OCI-LY3 (cell line): ENCODE measurements around the gene WDR91.

Source experiments
- H2AFZ ChIP-seq: fragments of 200-600, 300-600 bp; shearing (Covaris generic); 2 replicates; pipeline ENCODE4 v1.6.0; 2014; ENCODE audit warnings: antibody characterized with exemption, low read depth, low read length
- H3K27ac ChIP-seq: fragments of 200-600, 300-600 bp; sonication (generic); 2 replicates; pipeline ENCODE4 v1.5.1; 2014; ENCODE audit warnings: mild to moderate bottlenecking, low read length, moderate library complexity, mixed read lengths
- H3K27me3 ChIP-seq: fragments of 200-600, 300-600 bp; sonication (generic); 2 replicates; pipeline ENCODE4 v1.6.1; 2014; ENCODE audit warnings: low read depth, low read length, mixed read lengths
- H3K36me3 ChIP-seq: fragments of 200-600, 300-600 bp; sonication (generic); replicated peaks from 2 replicates; pipeline ENCODE3; 2014; ENCODE audit warnings: low read depth, low read length, mixed read lengths
- H3K4me1 ChIP-seq: fragments of 300-600, 200-600 bp; sonication (generic); 2 replicates; pipeline ENCODE4 v1.6.1; 2014; ENCODE audit warnings: low read length, mixed read lengths
- H3K4me2 ChIP-seq: fragments of 200-600, 300-600 bp; sonication (generic); 2 replicates; pipeline ENCODE4 v1.6.1; 2014; ENCODE audit warnings: low read length, mixed read lengths
- H3K4me3 ChIP-seq: fragments of 300-600, 200-600 bp; sonication (generic); 2 replicates; pipeline ENCODE4 v1.5.1; 2014; ENCODE audit warnings: antibody characterized with exemption, mild to moderate bottlenecking, low read length, moderate library complexity
- H3K79me2 ChIP-seq: fragments of 300-600, 200-600 bp; shearing (Covaris generic); 2 replicates; pipeline ENCODE4 v1.6.1; 2014; ENCODE audit warnings: mild to moderate bottlenecking, low read length, mixed read lengths
- H3K9ac ChIP-seq: fragments of 300-600, 200-600 bp; shearing (Covaris generic); 2 replicates; pipeline ENCODE4 v1.6.0; 2014; ENCODE audit warnings: mild to moderate bottlenecking, low read length, moderate library complexity
- H3K9me3 ChIP-seq: fragments of 200-600, 300-600 bp; shearing (Covaris generic); 2 replicates; pipeline ENCODE4 v1.6.1; 2014; ENCODE audit warnings: low read length, mixed read lengths; ENCODE audit not compliant: insufficient read depth
- H4K20me1 ChIP-seq: fragments of 200-600, 300-600 bp; sonication (generic); 2 replicates; pipeline ENCODE4 v1.6.1; 2016; ENCODE audit warnings: low read length, mixed read lengths; ENCODE audit not compliant: insufficient read depth
- EZH2phosphoT487 ChIP-seq: fragments of 200-600 bp; shearing (Covaris generic); IDR thresholded peaks from 2 replicates; pipeline ENCODE4 v1.6.1; 2018; ENCODE audit warnings: antibody characterized with exemption, mixed run types, low read depth
- TF ChIP-seq, protein P1 (sequence below): fragments of 200-600, 300-600 bp; sonication (generic); IDR thresholded peaks from 2 replicates; pipeline ENCODE4 v1.5.1; 2014; ENCODE audit warnings: antibody characterized with exemption, low read length, low read depth

The WDR91 gene

GRCh38 chr7:135185471-135186260, 25.7 kb downstream of the WDR91 start:
- no peaks in the 10 kb centered on the region for H3K79me2 ChIP-seq
- peaks cover 45% of the 10 kb centered on the region for H3K36me3 ChIP-seq
- no peaks in the 10 kb centered on the region for H3K9me3 ChIP-seq
- H3K4me2 ChIP-seq, result peak overlapping the region; percentile 90; the same call in 1 of the 2 replicates
- H3K27ac ChIP-seq, result no peak overlapping the region
- no peaks in the 10 kb centered on the region for H4K20me1 ChIP-seq
- H3K4me3 ChIP-seq, result no peak overlapping the region
- H2AFZ ChIP-seq, result no peak overlapping the region
- TF ChIP-seq, protein P1, sequence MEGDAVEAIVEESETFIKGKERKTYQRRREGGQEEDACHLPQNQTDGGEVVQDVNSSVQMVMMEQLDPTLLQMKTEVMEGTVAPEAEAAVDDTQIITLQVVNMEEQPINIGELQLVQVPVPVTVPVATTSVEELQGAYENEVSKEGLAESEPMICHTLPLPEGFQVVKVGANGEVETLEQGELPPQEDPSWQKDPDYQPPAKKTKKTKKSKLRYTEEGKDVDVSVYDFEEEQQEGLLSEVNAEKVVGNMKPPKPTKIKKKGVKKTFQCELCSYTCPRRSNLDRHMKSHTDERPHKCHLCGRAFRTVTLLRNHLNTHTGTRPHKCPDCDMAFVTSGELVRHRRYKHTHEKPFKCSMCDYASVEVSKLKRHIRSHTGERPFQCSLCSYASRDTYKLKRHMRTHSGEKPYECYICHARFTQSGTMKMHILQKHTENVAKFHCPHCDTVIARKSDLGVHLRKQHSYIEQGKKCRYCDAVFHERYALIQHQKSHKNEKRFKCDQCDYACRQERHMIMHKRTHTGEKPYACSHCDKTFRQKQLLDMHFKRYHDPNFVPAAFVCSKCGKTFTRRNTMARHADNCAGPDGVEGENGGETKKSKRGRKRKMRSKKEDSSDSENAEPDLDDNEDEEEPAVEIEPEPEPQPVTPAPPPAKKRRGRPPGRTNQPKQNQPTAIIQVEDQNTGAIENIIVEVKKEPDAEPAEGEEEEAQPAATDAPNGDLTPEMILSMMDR, result no peak
- no peak for TF ChIP-seq EZH2phosphoT487
- peaks cover 14% of the 10 kb centered on the region for H3K27me3 ChIP-seq
- H3K9ac ChIP-seq, result no peak overlapping the region
- peaks cover 57% of the 10 kb centered on the region for H3K4me1 ChIP-seq

DNA sequence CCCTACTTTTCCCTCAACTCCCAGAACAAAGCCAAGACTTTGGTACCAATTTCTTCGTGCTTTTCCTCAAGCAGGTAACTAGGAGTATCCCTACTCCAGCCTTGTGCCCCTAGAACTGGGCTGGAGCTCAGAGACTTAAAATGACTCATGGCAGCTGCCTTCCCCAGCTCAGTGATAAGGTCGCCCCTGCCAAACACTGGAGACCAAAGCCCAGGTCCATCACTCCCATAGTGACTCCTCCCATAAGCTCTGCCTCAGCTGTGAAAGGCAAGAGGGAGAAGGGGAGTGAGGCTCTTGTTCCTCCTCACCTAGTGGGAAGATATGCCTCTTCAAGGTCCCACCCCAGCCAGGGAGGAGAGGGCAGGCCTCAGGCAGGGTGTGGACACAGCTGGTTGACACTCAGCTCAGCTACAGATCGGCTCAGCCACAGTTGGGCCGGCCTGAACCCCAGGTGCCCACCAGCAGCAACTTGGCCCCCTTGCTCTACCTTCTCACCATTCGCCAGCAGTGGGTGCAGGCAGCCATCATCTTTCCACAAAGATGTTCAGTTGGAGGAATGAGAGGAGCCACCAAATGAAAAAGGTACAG, 27.0 kb downstream of the WDR91 start:
- Histone ChIP-seq H3K4me3 (no peak overlapping the region), H2AFZ (no peak overlapping the region), H4K20me1 (no peaks in the 10 kb centered on the region), H3K36me3 (peaks cover 32% of the 10 kb centered on the region), H3K79me2 (no peaks in the 10 kb centered on the region), H3K27me3 (peaks cover 4% of the 10 kb centered on the region), H3K27ac (no peak overlapping the region), H3K9ac (no peak overlapping the region), H3K4me1 (peaks cover 44% of the 10 kb centered on the region), H3K4me2 (no peak overlapping the region), H3K9me3 (no peaks in the 10 kb centered on the region)
- no peak for TF ChIP-seq EZH2phosphoT487
- TF ChIP-seq, protein P1, result no peak

DNA sequence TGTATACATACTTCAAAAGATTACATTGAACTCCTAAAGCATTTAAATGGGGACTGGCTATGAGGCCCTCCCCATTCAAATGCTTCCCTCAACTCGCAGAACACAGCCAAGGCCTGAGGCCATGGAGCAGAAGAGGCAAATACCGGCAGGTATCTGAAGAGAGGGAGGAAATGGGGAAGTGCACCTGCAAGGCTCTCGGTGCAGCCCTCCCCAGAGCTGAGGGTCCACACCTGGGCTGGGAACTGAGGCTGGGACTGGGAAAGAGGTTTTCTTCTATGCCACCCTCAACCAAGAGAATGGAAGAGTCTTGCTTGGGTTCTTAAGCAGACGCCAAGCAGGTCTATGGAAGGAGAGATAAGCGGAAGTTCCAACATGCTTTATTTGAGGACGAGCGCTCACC, 27.8 kb downstream of the WDR91 start:
- Histone ChIP-seq H3K79me2 (no peaks in the 10 kb centered on the region), H3K4me1 (peaks cover 35% of the 10 kb centered on the region), H3K27ac (no peak overlapping the region), H3K4me3 (no peak overlapping the region), H4K20me1 (no peaks in the 10 kb centered on the region), H3K9ac (no peak overlapping the region), H3K27me3 (peaks cover 4% of the 10 kb centered on the region; the same call in 1 of the 2 replicates), H2AFZ (no peak overlapping the region), H3K36me3 (peaks cover 27% of the 10 kb centered on the region), H3K9me3 (no peaks in the 10 kb centered on the region), H3K4me2 (no peak overlapping the region)
- no peak for TF ChIP-seq EZH2phosphoT487
- TF ChIP-seq, protein P1, result no peak

DNA sequence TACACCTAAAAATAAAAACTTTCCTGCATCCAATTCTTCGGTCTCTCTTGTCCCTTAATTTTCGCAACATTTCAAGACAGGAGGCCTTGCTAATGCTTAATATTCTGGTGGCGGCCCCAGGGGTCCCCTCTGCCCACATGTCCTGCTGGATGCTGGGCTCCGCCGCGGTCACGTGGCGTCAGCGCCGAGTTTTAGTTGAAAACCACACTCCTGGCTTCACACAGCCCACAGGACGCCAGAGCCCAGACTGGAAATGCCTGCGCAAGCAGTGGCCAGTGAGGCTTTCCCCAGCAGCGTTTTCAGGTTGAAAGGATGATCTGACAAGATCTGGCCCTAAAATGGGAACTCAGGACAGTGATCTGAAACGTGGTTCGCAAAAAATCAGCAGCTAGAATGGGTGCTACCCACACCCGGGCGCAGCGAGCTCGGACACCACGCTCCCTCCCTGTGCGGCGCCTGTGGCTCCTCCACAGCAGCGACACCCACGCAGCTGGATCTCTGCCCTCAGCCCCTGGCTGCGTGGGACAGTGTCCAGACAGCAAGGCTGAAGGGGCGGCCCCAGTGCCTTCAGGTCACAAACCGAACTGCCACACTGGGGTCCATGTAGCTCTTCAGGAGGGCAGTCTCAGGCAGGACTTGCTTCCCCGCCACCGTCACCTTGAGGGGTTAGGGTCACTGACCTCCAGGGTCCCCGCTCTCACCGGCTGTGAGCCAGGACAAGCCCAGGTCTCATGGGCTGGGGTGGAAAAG, 29.2 kb downstream of the WDR91 start:
- peaks cover 21% of the 10 kb centered on the region for H3K4me1 ChIP-seq
- H2AFZ ChIP-seq, result no peak overlapping the region
- peaks cover 4% of the 10 kb centered on the region; the same call in 1 of the 2 replicates for H3K27me3 ChIP-seq
- H3K4me2 ChIP-seq, result no peak overlapping the region
- TF ChIP-seq, protein P1, result no peak
- TF ChIP-seq EZH2phosphoT487, result no peak
- no peak overlapping the region for H3K27ac ChIP-seq
- no peaks in the 10 kb centered on the region for H3K79me2 ChIP-seq
- H3K9me3 ChIP-seq, result no peaks in the 10 kb centered on the region
- H3K36me3 ChIP-seq, result peaks cover 21% of the 10 kb centered on the region
- H3K9ac ChIP-seq, result no peak overlapping the region
- H3K4me3 ChIP-seq, result no peak overlapping the region
- no peaks in the 10 kb centered on the region for H4K20me1 ChIP-seq
